GM12873 (cell line): ENCODE data around the gene CHST12.
A peak's percentile ranks its signal among the peaks of the same experiment; 100 is the strongest.

ENCODE experiments used
- TF ChIP-seq, protein P1 (sequence below): IDR thresholded peaks from 2 replicates; pipeline ENCODE4 v1.5.1; 2012; ENCODE audit warnings: low read depth, mild to moderate bottlenecking, moderate library complexity, low read length, control low read depth; ENCODE audit not compliant: insufficient read depth; ENCODE audit errors: missing control alignments

CHST12 gene

GRCh38 chr7:2444476-2444875 is 41.1 kb downstream of the CHST12 start:
- TF ChIP-seq, protein P1, sequence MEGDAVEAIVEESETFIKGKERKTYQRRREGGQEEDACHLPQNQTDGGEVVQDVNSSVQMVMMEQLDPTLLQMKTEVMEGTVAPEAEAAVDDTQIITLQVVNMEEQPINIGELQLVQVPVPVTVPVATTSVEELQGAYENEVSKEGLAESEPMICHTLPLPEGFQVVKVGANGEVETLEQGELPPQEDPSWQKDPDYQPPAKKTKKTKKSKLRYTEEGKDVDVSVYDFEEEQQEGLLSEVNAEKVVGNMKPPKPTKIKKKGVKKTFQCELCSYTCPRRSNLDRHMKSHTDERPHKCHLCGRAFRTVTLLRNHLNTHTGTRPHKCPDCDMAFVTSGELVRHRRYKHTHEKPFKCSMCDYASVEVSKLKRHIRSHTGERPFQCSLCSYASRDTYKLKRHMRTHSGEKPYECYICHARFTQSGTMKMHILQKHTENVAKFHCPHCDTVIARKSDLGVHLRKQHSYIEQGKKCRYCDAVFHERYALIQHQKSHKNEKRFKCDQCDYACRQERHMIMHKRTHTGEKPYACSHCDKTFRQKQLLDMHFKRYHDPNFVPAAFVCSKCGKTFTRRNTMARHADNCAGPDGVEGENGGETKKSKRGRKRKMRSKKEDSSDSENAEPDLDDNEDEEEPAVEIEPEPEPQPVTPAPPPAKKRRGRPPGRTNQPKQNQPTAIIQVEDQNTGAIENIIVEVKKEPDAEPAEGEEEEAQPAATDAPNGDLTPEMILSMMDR: no peak

DNA sequence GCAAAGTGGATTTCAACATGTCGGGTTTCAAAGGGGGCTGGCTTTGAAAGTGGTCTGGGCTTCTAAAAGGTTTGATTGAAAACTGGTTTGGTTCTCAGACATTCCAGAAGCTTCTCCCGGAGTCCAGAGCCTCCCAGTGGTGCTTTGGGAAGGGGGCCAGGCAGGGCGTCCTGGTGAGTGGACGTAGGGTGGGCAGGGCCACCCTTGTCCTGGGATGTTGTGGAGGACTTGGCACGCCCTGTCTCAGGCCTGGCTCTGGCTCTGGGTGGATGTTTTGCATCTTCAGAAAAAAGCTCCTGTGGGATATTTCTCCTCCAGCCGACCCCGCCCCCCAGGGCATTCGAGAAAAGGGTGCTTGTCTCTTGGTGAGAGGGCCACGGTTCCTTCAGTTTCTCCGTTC is 41.6 kb downstream of the CHST12 start:
- TF ChIP-seq, protein P1: no peak

DNA sequence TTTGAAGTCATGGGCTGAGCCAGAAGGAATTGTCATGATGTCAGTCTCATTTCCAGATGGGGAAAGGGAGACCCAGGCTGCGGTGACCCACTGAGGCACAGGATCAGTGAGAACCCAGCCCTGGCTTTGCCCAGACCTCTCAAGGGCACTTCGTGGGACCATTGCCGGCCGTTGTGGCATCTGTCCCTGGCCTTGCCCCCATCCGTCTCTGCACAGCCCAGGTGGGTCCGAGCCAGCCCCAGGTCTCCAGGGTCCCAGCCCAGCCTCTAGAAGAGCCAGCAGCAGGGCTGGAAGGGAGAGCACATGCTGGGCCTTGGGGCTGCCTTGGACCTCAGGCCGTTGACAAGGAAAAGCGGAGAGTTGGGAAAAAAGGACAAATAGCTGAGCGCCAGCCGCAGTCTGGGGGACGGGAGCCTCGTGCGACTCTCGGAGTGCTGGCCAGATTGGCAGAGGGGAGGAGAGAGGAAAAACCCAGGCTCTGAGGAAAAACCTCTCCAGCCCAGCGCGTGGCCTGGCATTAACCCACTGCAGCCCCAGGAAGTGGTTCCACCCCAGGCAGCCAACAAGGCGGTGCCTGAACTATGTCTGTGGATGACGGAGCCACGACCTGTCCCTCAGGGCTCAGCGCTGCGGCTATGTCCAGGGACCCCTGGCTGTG is 42.6 kb downstream of the CHST12 start:
- TF ChIP-seq, protein P1: no peak

DNA sequence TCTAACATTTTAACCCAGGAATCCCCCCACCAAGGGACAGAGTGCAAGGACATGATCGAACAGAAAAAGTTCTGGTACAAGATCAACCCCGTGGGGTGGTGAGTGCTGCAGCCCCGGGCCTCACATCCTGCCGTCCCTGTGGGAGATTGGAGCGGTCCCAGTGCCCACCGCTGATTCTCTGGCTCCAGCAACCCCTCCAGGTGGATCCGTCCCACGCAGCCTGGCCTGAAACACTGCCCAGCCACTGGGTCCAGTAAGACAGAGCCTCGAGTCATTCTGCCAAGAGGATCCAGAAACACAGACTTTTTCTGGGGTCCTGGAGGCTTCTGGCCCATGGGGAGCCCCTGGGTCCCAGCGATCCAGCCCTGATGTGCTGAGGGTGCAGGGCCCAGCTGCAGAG is 43.3 kb downstream of the CHST12 start:
- TF ChIP-seq, protein P1: no peak

DNA sequence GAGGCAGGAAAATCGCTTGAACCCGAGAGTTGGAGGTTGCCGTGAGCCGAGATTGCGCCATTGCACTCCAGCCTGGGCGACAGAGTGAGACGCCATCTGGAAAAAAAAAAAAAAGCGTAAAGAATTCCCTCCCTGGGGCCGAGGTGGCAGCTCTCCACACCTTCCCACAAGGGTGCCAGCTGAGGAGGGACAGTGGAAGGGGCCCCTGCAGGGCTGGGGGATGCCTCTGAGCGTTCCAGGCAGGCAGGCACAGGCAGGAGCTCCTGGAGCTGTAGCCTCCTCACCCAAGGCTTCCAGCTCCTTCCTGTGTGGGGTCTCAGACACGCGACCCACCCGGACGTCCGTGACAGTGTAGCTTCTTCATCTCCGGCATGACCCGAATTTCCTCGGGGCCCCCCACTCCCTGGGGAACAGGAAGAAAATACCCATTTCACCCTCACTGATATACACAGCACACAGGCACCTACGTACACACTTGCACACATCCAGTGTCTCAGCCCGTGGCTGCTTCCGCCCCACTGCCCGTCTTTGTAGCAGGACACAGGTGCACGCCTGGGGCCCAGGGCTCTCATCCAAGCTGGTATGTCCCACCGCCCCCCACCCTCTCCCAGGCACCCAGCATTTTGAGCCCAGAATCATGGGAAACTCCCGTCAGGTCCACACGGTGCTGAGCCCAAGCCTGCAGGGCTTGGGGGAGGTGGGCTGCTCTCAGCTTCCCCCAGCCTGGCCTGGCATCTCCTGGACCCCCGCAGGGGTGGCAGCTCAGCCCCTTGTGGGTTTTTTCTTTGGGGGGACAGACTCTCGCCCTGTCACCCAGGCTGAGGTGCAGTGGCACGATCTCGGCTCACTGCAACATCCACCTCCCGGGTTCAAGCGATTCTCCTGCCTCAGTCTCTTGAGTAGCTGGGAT is 47.0 kb downstream of the CHST12 start:
- TF ChIP-seq, protein P1: no peak

DNA sequence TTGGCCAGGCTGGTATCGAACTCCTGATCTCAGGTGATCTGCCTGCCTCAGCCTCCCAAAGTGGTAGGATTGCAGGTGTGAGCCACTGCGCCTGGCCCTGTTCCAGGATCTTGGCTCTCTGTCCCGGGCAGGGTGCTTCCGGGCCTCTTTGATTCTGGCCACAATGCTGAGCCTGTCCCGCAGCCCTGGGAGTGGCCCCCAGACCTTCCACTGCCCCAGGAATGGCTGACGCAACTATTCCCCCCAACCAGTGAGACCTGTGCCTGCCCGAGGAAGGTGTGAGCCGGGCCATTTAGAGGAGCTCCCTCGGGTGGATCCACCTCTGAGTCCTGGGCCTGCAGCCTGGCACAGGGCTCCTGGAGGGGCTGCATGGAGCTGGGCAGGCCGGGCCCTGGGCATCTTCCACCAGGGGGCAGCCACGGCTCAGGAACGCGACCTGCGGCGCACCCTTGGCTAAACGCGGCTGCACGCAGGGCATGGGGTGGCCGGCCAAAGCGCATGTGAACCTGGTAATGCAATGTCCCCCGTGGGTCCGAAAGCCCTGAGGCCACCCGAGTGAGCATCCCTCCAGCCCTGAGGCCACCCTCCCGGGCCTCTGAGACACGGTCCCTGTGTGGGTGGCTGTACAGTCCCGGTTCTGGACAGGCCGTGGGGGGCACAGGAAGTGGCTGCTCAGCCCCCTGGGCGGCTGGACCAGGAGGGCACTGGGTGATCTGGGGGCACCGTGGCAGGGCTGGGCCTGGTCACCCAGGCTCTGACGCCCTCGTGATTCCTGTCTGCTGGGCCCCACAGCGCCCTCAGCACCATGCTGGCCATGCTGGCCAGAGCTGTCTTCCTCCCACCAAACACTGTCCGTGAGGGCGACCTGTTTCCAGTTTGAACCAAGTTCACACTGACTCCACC is 48.0 kb downstream of the CHST12 start:
- TF ChIP-seq, protein P1: peak; percentile 85
